HepG2 (cell line): ENCODE measurements around the gene CCDC121. TPM values are rescaled to one million over a fixed set of nuclear protein-coding genes. Genes with fewer than 3 reads are reported as not detected.

Experiments used
- ATAD3A ChIP-seq: sonication (generic); formaldehyde crosslinking; IDR thresholded peaks from 2 replicates; pipeline ENCODE4 v1.4.0; 2020; ENCODE audit warnings: missing genetic modification reagents
- HDAC2 ChIP-seq: sonication (generic); formaldehyde crosslinking; IDR thresholded peaks from 2 replicates; pipeline ENCODE4 v1.4.0; 2020; ENCODE audit warnings: missing genetic modification reagents
- POLR2AphosphoS2 ChIP-seq: IDR thresholded peaks from 2 replicates; pipeline ENCODE4 v1.6.1; 2011; ENCODE audit warnings: low read depth, low read length, improper control_type of control experiment
- SRSF9 ChIP-seq: fragments of 200-400 bp; formaldehyde crosslinking; IDR thresholded peaks from 2 replicates; pipeline ENCODE4 v1.6.1; 2018; ENCODE audit warnings: borderline replicate concordance, mild to moderate bottlenecking, low read depth, low read length; ENCODE audit not compliant: insufficient read depth, poor library complexity, severe bottlenecking
- SSRP1 ChIP-seq: IDR thresholded peaks from 2 replicates; pipeline ENCODE4 v1.6.1; 2016; ENCODE audit warnings: control low read depth
- ZFX ChIP-seq: sonication (generic); formaldehyde crosslinking; IDR thresholded peaks from 2 replicates; pipeline ENCODE4 v1.4.0; 2020; ENCODE audit warnings: mild to moderate bottlenecking, low read depth, missing genetic modification reagents, moderate library complexity
- ZNF24 ChIP-seq: fragments of 450-650 bp; IDR thresholded peaks from 2 replicates; pipeline ENCODE4 v1.6.1; 2017; ENCODE audit warnings: antibody characterized with exemption, mild to moderate bottlenecking
- ZNF530 ChIP-seq: sonication (generic); formaldehyde crosslinking; IDR thresholded peaks from 2 replicates; pipeline ENCODE4 v1.5.0; 2020; ENCODE audit warnings: low read depth, mild to moderate bottlenecking, missing genetic modification reagents
- ZNF558 ChIP-seq: sonication (generic); formaldehyde crosslinking; IDR thresholded peaks from 2 replicates; pipeline ENCODE4 v1.9.0; 2022; ENCODE audit warnings: mild to moderate bottlenecking, missing genetic modification reagents, borderline replicate concordance
- polyA plus RNA-seq, 8 experiments: library from polyadenylated mRNA; depleted of rRNA in 3 of 8; stranded (reverse) in 7 of 8; unstranded in 1 of 8; fragments of >200 nt; fragmentation: Illumina TruSeq in 4 of 8; extraction: Trizol in 4 of 8; gene quantifications; 2 replicates each; pipeline versions ENCODE4 v1.2.1 to v1.2.3, GENCODE V29; 2011 to 2016; ENCODE audit warnings: low read depth in 4 of 8, missing spikeins in 1 of 8, mixed read lengths in 1 of 8; ENCODE audit not compliant: insufficient read depth in 1 of 8
- total RNA-seq, 5 experiments: library from RNA; depleted of rRNA; stranded (reverse); fragments of >200 nt; fragmentation: Illumina TruSeq; extraction: Trizol; gene quantifications; 2 replicates each; pipeline ENCODE4 v1.2.3, GENCODE V29; 2016; ENCODE audit warnings: low read depth in 1 of 5
- TF ChIP-seq, protein P1 (sequence below): IDR thresholded peaks from 2 replicates; pipeline ENCODE4 v1.6.1; 2016
- TF ChIP-seq, protein P2 (sequence below): sonication (generic); formaldehyde crosslinking; IDR thresholded peaks from 2 replicates; pipeline ENCODE4 v1.8.1; 2023; ENCODE audit warnings: mild to moderate bottlenecking, moderate library complexity, missing genetic modification reagents
- TF ChIP-seq, protein P3 (sequence below): sonication (generic); formaldehyde crosslinking; IDR thresholded peaks from 2 replicates; pipeline ENCODE4 v1.8.1; 2022; ENCODE audit warnings: mild to moderate bottlenecking, missing genetic modification reagents
- TF ChIP-seq, protein P4 (sequence below): sonication (generic); formaldehyde crosslinking; IDR thresholded peaks from 2 replicates; pipeline ENCODE4 v1.4.0; 2020; ENCODE audit warnings: mild to moderate bottlenecking, missing genetic modification reagents, borderline replicate concordance
- TF ChIP-seq, protein P5 (sequence below): sonication (generic); formaldehyde crosslinking; IDR thresholded peaks from 2 replicates; pipeline ENCODE4 v1.4.0; 2020; ENCODE audit warnings: mild to moderate bottlenecking, missing genetic modification reagents, borderline replicate concordance
- TF ChIP-seq, protein P6 (sequence below): sonication (generic); formaldehyde crosslinking; IDR thresholded peaks from 2 replicates; pipeline ENCODE4 v1.5.1; 2020; ENCODE audit warnings: missing genetic modification reagents, mild to moderate bottlenecking, borderline replicate concordance

Gene CCDC121
- total and polyA plus RNA-seq, 2 of the 13 experiments (the other 11 are each of a cell fraction or from before 2014, with no cell fraction given), result 1.9 to 3.0 TPM

DNA sequence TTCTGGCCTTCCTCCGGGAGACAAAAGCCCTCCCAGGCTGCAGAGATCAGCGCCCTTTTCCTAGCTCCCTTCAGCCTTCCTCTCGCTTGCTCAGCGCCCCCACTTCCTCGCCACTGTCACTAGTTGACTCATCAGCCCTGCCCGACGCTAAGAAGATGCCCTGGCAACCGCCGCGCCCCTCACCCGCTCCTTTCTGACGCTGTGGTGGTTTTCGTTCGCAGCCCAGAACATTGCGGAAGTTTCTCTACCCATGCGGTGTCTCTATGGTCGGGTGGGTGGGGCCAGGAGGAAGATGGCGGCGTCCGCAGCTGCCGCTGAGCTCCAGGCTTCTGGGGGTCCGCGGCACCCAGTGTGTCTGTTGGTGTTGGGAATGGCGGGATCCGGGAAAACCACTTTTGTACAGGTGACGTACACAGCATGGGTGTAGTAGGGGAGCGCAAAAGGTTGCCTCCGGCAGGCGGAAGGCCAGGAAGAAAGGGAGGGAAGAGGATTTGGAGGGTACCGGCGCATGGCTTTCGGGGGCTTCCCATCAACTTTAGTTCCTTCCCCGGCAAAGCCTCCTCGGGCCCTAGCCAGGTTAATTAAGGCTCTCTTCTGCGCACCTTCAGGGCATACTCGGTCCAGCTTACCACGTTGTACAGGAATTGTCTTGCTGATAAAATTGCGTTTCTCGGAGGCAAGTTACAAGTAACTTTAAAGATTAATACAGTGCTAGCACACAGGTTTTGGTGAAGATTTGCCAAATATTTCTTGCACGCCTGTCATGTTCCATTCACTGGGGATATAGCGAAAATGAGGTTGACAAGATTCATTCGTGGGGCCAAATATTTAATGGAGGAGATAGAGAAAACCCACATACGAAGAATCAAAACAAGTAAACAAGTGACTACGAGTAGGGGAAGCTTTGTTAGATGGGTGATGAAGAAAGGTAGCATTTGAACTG, at the start of gene CCDC121, which contains the start of gene GPN1 (continued):
- TF ChIP-seq, protein P1, sequence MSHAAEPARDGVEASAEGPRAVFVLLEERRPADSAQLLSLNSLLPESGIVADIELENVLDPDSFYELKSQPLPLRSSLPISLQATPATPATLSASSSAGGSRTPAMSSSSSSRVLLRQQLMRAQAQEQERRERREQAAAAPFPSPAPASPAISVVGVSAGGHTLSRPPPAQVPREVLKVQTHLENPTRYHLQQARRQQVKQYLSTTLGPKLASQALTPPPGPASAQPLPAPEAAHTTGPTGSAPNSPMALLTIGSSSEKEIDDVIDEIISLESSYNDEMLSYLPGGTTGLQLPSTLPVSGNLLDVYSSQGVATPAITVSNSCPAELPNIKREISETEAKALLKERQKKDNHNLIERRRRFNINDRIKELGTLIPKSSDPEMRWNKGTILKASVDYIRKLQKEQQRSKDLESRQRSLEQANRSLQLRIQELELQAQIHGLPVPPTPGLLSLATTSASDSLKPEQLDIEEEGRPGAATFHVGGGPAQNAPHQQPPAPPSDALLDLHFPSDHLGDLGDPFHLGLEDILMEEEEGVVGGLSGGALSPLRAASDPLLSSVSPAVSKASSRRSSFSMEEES (CRISPR knock-in tag), result no peak
- TF ChIP-seq, protein P2, sequence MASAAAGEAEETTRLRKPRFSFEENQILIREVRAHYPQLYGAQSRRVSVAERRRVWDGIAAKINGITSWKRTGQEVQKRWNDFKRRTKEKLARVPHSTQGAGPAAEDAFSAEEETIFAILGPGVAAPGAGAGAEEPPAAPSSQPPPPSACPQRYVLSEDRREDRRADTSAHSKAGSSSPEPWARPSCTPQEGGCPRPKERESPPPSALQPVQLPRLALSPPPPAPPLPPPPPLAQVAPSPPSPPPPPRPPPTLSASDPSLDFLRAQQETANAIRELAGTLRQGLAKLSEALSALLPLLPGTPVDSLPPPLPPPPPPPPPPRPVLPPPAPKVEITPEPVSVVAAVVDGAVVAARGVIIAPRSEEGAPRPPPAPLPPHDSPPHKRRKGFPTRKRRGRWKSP (CRISPR knock-in tag), result peak; percentile 91
- TF ChIP-seq SRSF9 (no peak), ZNF530 (CRISPR knock-in tag) (no peak), ATAD3A (CRISPR knock-in tag) (no peak), ZNF558 (CRISPR knock-in tag) (no peak; the same call in 1 of the 2 replicates), SSRP1 (CRISPR knock-in tag) (no peak), HDAC2 (CRISPR knock-in tag) (peak; percentile 85), POLR2AphosphoS2 (no peak), ZFX (peak; percentile 90), ZNF24 (no peak)
- TF ChIP-seq, protein P3, sequence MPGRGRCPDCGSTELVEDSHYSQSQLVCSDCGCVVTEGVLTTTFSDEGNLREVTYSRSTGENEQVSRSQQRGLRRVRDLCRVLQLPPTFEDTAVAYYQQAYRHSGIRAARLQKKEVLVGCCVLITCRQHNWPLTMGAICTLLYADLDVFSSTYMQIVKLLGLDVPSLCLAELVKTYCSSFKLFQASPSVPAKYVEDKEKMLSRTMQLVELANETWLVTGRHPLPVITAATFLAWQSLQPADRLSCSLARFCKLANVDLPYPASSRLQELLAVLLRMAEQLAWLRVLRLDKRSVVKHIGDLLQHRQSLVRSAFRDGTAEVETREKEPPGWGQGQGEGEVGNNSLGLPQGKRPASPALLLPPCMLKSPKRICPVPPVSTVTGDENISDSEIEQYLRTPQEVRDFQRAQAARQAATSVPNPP (CRISPR knock-in tag), result 0 out of 2 replicates have a peak, but pooled peaks have one; percentile 47
- TF ChIP-seq, protein P4, sequence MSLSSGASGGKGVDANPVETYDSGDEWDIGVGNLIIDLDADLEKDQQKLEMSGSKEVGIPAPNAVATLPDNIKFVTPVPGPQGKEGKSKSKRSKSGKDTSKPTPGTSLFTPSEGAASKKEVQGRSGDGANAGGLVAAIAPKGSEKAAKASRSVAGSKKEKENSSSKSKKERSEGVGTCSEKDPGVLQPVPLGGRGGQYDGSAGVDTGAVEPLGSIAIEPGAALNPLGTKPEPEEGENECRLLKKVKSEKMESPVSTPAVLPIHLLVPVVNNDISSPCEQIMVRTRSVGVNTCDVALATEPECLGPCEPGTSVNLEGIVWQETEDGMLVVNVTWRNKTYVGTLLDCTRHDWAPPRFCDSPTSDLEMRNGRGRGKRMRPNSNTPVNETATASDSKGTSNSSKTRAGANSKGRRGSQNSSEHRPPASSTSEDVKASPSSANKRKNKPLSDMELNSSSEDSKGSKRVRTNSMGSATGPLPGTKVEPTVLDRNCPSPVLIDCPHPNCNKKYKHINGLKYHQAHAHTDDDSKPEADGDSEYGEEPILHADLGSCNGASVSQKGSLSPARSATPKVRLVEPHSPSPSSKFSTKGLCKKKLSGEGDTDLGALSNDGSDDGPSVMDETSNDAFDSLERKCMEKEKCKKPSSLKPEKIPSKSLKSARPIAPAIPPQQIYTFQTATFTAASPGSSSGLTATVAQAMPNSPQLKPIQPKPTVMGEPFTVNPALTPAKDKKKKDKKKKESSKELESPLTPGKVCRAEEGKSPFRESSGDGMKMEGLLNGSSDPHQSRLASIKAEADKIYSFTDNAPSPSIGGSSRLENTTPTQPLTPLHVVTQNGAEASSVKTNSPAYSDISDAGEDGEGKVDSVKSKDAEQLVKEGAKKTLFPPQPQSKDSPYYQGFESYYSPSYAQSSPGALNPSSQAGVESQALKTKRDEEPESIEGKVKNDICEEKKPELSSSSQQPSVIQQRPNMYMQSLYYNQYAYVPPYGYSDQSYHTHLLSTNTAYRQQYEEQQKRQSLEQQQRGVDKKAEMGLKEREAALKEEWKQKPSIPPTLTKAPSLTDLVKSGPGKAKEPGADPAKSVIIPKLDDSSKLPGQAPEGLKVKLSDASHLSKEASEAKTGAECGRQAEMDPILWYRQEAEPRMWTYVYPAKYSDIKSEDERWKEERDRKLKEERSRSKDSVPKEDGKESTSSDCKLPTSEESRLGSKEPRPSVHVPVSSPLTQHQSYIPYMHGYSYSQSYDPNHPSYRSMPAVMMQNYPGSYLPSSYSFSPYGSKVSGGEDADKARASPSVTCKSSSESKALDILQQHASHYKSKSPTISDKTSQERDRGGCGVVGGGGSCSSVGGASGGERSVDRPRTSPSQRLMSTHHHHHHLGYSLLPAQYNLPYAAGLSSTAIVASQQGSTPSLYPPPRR (CRISPR knock-in tag), result peak; percentile 58; the same call in 1 of the 2 replicates
- TF ChIP-seq, protein P5, sequence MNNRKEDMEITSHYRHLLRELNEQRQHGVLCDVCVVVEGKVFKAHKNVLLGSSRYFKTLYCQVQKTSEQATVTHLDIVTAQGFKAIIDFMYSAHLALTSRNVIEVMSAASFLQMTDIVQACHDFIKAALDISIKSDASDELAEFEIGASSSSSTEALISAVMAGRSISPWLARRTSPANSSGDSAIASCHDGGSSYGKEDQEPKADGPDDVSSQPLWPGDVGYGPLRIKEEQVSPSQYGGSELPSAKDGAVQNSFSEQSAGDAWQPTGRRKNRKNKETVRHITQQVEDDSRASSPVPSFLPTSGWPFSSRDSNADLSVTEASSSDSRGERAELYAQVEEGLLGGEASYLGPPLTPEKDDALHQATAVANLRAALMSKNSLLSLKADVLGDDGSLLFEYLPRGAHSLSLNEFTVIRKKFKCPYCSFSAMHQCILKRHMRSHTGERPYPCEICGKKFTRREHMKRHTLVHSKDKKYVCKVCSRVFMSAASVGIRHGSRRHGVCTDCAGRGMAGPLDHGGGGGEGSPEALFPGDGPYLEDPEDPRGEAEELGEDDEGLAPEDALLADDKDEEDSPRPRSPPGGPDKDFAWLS (CRISPR knock-in tag), result no peak
- TF ChIP-seq, protein P6, sequence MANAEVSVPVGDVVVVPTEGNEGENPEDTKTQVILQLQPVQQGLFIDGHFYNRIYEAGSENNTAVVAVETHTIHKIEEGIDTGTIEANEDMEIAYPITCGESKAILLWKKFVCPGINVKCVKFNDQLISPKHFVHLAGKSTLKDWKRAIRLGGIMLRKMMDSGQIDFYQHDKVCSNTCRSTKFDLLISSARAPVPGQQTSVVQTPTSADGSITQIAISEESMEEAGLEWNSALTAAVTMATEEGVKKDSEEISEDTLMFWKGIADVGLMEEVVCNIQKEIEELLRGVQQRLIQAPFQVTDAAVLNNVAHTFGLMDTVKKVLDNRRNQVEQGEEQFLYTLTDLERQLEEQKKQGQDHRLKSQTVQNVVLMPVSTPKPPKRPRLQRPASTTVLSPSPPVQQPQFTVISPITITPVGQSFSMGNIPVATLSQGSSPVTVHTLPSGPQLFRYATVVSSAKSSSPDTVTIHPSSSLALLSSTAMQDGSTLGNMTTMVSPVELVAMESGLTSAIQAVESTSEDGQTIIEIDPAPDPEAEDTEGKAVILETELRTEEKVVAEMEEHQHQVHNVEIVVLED (CRISPR knock-in tag), result peak; percentile 71; the same call in 1 of the 2 replicates
